GM23338 (cell line): Measurements from ENCODE around the gene BCOR. TPM values are rescaled to one million over a fixed set of nuclear protein-coding genes. Genes with fewer than 3 reads are reported as not detected.

Source experiments
- ATAC-seq: fragments of 200-7000 bp; cut with Tn5 transposase; 3 replicates; pipeline ENCODE4 v1.9.1; 2020
- DNase-seq: peaks from one replicate; pipeline ENCODE4 v3.0.0-alpha.2; 2015; ENCODE audit warnings: low spot score
- H2AFZ ChIP-seq: fragments of 200-600 bp; sonication (generic); 2 replicates; pipeline ENCODE4 v1.8.0; 2016; ENCODE audit warnings: antibody characterized with exemption, mild to moderate bottlenecking, moderate library complexity
- H3F3A ChIP-seq: fragments of 200-600 bp; sonication (generic); replicated peaks from 2 replicates; pipeline ENCODE4 v1.8.0; 2017; ENCODE audit warnings: antibody characterized with exemption, mixed run types, low read depth
- H3K27ac ChIP-seq: fragments of 200-600 bp; sonication (generic); 2 replicates; pipeline ENCODE4 v1.6.1; 2016; ENCODE audit warnings: low read depth
- H3K27me3 ChIP-seq: fragments of 200-600 bp; sonication (generic); 2 replicates; pipeline ENCODE4 v1.8.0; 2016; ENCODE audit warnings: mild to moderate bottlenecking, mixed run types, moderate library complexity; ENCODE audit not compliant: insufficient read depth
- H3K36me3 ChIP-seq: fragments of 200-600 bp; sonication (generic); 2 replicates; pipeline ENCODE4 v1.8.0; 2016; ENCODE audit warnings: mild to moderate bottlenecking; ENCODE audit not compliant: insufficient read depth
- H3K4me1 ChIP-seq: fragments of 200-600 bp; sonication (generic); 2 replicates; pipeline ENCODE4 v1.8.0; 2016; ENCODE audit warnings: mild to moderate bottlenecking, moderate library complexity; ENCODE audit not compliant: insufficient read depth
- H3K4me2 ChIP-seq: fragments of 200-600 bp; sonication (generic); 2 replicates; pipeline ENCODE4 v1.7.1; 2017; ENCODE audit warnings: mixed run types
- H3K4me3 ChIP-seq: fragments of 200-600 bp; sonication (generic); 2 replicates; pipeline ENCODE4 v1.6.1; 2016; ENCODE audit warnings: mixed run types
- H3K79me2 ChIP-seq: fragments of 200-600 bp; sonication (generic); replicated peaks from 2 replicates; pipeline ENCODE4 v1.8.0; 2017; ENCODE audit warnings: mild to moderate bottlenecking; ENCODE audit not compliant: insufficient read depth
- H3K9me2 ChIP-seq: fragments of 200-600 bp; sonication (generic); 2 replicates; pipeline ENCODE4 v1.8.0; 2017; ENCODE audit not compliant: insufficient read depth
- H4K20me1 ChIP-seq: fragments of 200-600 bp; sonication (generic); replicated peaks from 2 replicates; pipeline ENCODE4 v1.8.0; 2017; ENCODE audit warnings: mild to moderate bottlenecking; ENCODE audit not compliant: insufficient read depth
- H3K27ac Mint-ChIP-seq: 2 replicates; pipeline ENCODE4 v1.8.0; 2020; ENCODE audit warnings: inconsistent platforms, mild to moderate bottlenecking, moderate library complexity, mixed read lengths
- H3K27me3 Mint-ChIP-seq: 3 replicates; pipeline ENCODE4 v1.8.0; 2022; ENCODE audit warnings: low read depth, mild to moderate bottlenecking, moderate library complexity, mixed read lengths, inconsistent platforms; ENCODE audit not compliant: insufficient read depth, poor library complexity
- H3K36me3 Mint-ChIP-seq: 3 replicates; pipeline ENCODE4 v1.8.0; 2021; ENCODE audit warnings: low read depth, mild to moderate bottlenecking, inconsistent platforms, moderate library complexity, mixed read lengths
- H3K4me1 Mint-ChIP-seq: 3 replicates; pipeline ENCODE4 v1.8.0; 2020; ENCODE audit warnings: mild to moderate bottlenecking, inconsistent platforms, mixed read lengths
- H3K4me3 Mint-ChIP-seq: 3 replicates; pipeline ENCODE4 v1.8.0; 2021; ENCODE audit warnings: moderate library complexity, mild to moderate bottlenecking, inconsistent platforms, mixed read lengths
- H3K9me3 Mint-ChIP-seq: 3 replicates; pipeline ENCODE4 v1.8.0; 2020; ENCODE audit warnings: moderate library complexity, mild to moderate bottlenecking, inconsistent platforms, mixed read lengths
- EZH2 ChIP-seq: fragments of 200-600 bp; sonication (generic); IDR thresholded peaks from one replicate; pipeline ENCODE4 v1.8.0; 2017; ENCODE audit warnings: antibody characterized with exemption, mild to moderate bottlenecking, low read depth; ENCODE audit not compliant: unreplicated experiment
- JUNB ChIP-seq: IDR thresholded peaks from one replicate; pipeline ENCODE4 v1.6.1; 2016; ENCODE audit warnings: antibody characterized with exemption; ENCODE audit not compliant: unreplicated experiment
- NANOG ChIP-seq: IDR thresholded peaks from 2 replicates; pipeline ENCODE4 v1.6.1; 2016; ENCODE audit warnings: antibody characterized with exemption, borderline replicate concordance
- STAT1 ChIP-seq: IDR thresholded peaks from one replicate; pipeline ENCODE4 v1.6.1; 2016; ENCODE audit warnings: antibody characterized with exemption; ENCODE audit not compliant: unreplicated experiment
- ZNF331 ChIP-seq: fragments of 250-450 bp; sonication (Bioruptor Pico); IDR thresholded peaks from 2 replicates; pipeline ENCODE4 v1.5.0; 2020; ENCODE audit warnings: low read depth, mild to moderate bottlenecking, moderate library complexity
- polyA plus RNA-seq: library from polyadenylated mRNA; unstranded; fragments of >200 nt; fragmentation: Nextera tagmentation; extraction: Ambion mirVana; gene quantifications from 2 replicates; pipeline ENCODE4 v1.2.1, GENCODE V29; 2016
- total RNA-seq: library from RNA; depleted of rRNA; stranded (reverse); fragments of >200 nt; shearing (Covaris generic); gene quantifications from 2 replicates; pipeline ENCODE4 v1.2.3, GENCODE V29; 2014
- TF ChIP-seq, protein P1 (sequence below): fragments of 250-450 bp; sonication (Bioruptor Pico); IDR thresholded peaks from 2 replicates; pipeline ENCODE4 v1.5.0; 2020; ENCODE audit warnings: mild to moderate bottlenecking, moderate library complexity
- TF ChIP-seq, protein P2 (sequence below), 2 experiments: fragments of 200-600 bp in 1 of 2; sonication (generic) in 1 of 2; conservative IDR thresholded peaks; 2 replicates each; pipeline versions ENCODE4 v1.5.1 to v1.6.1; 2016 to 2017; ENCODE audit warnings: antibody characterized with exemption in 2 of 2, low read depth in 2 of 2, mild to moderate bottlenecking in 2 of 2, moderate library complexity in 1 of 2

BCOR gene
- total and polyA plus RNA-seq, 2 experiments from 2014 or later: 25.5 to 60.8 TPM

DNA sequence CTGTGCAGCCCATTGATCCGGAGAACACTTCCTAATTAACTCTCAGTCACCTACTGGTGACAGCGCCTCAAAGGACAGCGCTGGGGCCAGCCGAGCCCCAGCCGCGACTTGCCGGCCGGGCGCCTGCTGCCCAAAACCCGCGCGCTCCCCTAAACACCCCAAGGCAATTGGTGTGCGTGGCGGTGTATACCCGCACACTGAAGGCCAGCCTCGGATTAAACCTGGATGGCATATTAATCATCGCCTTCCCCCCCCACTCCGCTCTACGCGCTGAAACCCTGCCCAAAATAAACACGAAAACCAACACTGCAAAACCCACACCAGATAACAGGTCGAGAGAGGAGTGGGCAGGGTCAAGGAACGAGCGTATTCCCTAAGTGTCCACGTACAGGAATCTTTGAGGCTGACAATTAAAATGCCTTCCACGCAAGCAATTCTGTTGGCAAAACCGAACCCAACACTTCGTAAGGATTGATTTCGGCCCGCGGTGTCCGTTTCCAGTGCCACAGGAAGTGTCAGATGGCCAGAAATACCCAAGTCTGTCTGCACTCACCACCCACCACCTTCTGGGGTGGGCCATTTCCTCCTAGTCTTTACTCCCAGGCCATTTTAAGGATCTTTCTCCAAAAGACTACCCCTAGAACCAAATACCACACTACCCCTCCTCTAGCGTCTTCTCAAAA is 2.7 kb downstream of the BCOR start:
- no peaks in the 10 kb centered on the region for H4K20me1 ChIP-seq
- no peaks in the 10 kb centered on the region for H3K9me2 ChIP-seq
- Mint-ChIP-seq H3K27me3 (peaks cover 30% of the 10 kb centered on the region), H3K4me1 (peaks cover 15% of the 10 kb centered on the region), H3K4me3 (peak overlapping the region; percentile 93), H3K27ac (no peak overlapping the region), H3K36me3 (peaks cover 5% of the 10 kb centered on the region; the same call in 2 of the 3 replicates), H3K9me3 (no peaks in the 10 kb centered on the region)
- no peak for ATAC-seq
- no peak for DNase-seq
- peaks cover 61% of the 10 kb centered on the region for H3K79me2 ChIP-seq
- H3K4me3 ChIP-seq: peak overlapping the region; percentile 55
- H3F3A ChIP-seq: no peaks in the 10 kb centered on the region
- H3K27ac ChIP-seq: no peak overlapping the region
- H3K4me1 ChIP-seq: peaks cover 14% of the 10 kb centered on the region; the same call in 1 of the 2 replicates
- TF ChIP-seq JUNB (no peak), STAT1 (no peak), NANOG (no peak), EZH2 (no peak), ZNF331 (CRISPR knock-in tag) (no peak)
- TF ChIP-seq, protein P1, sequence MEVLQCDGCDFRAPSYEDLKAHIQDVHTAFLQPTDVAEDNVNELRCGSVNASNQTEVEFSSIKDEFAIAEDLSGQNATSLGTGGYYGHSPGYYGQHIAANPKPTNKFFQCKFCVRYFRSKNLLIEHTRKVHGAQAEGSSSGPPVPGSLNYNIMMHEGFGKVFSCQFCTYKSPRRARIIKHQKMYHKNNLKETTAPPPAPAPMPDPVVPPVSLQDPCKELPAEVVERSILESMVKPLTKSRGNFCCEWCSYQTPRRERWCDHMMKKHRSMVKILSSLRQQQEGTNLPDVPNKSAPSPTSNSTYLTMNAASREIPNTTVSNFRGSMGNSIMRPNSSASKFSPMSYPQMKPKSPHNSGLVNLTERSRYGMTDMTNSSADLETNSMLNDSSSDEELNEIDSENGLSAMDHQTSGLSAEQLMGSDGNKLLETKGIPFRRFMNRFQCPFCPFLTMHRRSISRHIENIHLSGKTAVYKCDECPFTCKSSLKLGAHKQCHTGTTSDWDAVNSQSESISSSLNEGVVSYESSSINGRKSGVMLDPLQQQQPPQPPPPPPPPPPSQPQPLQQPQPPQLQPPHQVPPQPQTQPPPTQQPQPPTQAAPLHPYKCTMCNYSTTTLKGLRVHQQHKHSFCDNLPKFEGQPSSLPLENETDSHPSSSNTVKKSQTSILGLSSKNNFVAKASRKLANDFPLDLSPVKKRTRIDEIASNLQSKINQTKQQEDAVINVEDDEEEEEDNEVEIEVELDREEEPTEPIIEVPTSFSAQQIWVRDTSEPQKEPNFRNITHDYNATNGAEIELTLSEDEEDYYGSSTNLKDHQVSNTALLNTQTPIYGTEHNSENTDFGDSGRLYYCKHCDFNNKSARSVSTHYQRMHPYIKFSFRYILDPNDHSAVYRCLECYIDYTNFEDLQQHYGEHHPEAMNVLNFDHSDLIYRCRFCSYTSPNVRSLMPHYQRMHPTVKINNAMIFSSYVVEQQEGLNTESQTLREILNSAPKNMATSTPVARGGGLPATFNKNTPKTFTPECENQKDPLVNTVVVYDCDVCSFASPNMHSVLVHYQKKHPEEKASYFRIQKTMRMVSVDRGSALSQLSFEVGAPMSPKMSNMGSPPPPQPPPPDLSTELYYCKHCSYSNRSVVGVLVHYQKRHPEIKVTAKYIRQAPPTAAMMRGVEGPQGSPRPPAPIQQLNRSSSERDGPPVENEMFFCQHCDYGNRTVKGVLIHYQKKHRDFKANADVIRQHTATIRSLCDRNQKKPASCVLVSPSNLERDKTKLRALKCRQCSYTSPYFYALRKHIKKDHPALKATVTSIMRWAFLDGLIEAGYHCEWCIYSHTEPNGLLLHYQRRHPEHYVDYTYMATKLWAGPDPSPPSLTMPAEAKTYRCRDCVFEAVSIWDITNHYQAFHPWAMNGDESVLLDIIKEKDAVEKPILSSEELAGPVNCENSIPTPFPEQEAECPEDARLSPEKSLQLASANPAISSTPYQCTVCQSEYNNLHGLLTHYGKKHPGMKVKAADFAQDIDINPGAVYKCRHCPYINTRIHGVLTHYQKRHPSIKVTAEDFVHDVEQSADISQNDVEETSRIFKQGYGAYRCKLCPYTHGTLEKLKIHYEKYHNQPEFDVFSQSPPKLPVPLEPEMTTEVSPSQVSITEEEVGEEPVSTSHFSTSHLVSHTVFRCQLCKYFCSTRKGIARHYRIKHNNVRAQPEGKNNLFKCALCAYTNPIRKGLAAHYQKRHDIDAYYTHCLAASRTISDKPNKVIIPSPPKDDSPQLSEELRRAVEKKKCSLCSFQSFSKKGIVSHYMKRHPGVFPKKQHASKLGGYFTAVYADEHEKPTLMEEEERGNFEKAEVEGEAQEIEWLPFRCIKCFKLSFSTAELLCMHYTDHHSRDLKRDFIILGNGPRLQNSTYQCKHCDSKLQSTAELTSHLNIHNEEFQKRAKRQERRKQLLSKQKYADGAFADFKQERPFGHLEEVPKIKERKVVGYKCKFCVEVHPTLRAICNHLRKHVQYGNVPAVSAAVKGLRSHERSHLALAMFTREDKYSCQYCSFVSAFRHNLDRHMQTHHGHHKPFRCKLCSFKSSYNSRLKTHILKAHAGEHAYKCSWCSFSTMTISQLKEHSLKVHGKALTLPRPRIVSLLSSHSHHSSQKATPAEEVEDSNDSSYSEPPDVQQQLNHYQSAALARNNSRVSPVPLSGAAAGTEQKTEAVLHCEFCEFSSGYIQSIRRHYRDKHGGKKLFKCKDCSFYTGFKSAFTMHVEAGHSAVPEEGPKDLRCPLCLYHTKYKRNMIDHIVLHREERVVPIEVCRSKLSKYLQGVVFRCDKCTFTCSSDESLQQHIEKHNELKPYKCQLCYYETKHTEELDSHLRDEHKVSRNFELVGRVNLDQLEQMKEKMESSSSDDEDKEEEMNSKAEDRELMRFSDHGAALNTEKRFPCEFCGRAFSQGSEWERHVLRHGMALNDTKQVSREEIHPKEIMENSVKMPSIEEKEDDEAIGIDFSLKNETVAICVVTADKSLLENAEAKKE (CRISPR knock-in tag): no peak
- TF ChIP-seq, protein P2, sequence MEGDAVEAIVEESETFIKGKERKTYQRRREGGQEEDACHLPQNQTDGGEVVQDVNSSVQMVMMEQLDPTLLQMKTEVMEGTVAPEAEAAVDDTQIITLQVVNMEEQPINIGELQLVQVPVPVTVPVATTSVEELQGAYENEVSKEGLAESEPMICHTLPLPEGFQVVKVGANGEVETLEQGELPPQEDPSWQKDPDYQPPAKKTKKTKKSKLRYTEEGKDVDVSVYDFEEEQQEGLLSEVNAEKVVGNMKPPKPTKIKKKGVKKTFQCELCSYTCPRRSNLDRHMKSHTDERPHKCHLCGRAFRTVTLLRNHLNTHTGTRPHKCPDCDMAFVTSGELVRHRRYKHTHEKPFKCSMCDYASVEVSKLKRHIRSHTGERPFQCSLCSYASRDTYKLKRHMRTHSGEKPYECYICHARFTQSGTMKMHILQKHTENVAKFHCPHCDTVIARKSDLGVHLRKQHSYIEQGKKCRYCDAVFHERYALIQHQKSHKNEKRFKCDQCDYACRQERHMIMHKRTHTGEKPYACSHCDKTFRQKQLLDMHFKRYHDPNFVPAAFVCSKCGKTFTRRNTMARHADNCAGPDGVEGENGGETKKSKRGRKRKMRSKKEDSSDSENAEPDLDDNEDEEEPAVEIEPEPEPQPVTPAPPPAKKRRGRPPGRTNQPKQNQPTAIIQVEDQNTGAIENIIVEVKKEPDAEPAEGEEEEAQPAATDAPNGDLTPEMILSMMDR (conservative IDR thresholded peaks at IDR 0.05; ENCODE audit: low read depth in 2 of 2): no peak
- H3K4me2 ChIP-seq: peak overlapping the region; percentile 85
- no peaks in the 10 kb centered on the region for H3K36me3 ChIP-seq
- peaks cover 16% of the 10 kb centered on the region for H3K27me3 ChIP-seq
- H2AFZ ChIP-seq: no peak overlapping the region
